Stimulated activated CD8-positive, alpha-beta memory T cell treated with anti-CD3 and anti-CD28 coated beads, Interleukin-7, amount 100 ng/mL, for 1 hour (primary cell): ENCODE measurements around the gene SLC1A4.
"Not testable (repeated sequence)": the region's sequence is repeated elsewhere in the genome, so short reads cannot be mapped to it uniquely, and the experiment has no call there.

Experiments used
- DNase-seq, 2 donors: peaks; one replicate each; pipeline ENCODE4 v3.0.0-alpha.2; 2020; ENCODE audit warnings: low read depth in 2 of 2

SLC1A4 gene

GRCh38 chr2:65026154-65026553, 37.0 kb downstream of the SLC1A4 start:
- DNase-seq: no peak

GRCh38 chr2:65026704-65027464, 37.7 kb downstream of the SLC1A4 start:
- DNase-seq: no peak

GRCh38 chr2:65027616-65028244, 38.5 kb downstream of the SLC1A4 start:
- no peak for DNase-seq

GRCh38 chr2:65030476-65031332, 41.5 kb downstream of the SLC1A4 start:
- no peak for DNase-seq

- no peak for DNase-seq
These were observed 42.3 kb downstream of the SLC1A4 start for GRCh38 chr2:65031341-65032018.

GRCh38 chr2:65032019-65032975, 43.1 kb downstream of the SLC1A4 start:
- DNase-seq: no peak

GRCh38 chr2:65033178-65033577, 44.0 kb downstream of the SLC1A4 start:
- DNase-seq: no peak

- not testable (repeated sequence) for DNase-seq
These were observed 44.5 kb downstream of the SLC1A4 start for GRCh38 chr2:65033667-65034066.

GRCh38 chr2:65035351-65035943, 46.2 kb downstream of the SLC1A4 start:
- no peak for DNase-seq

GRCh38 chr2:65037178-65037577, 48.0 kb downstream of the SLC1A4 start:
- DNase-seq: no peak

GRCh38 chr2:65039640-65040039, 50.4 kb downstream of the SLC1A4 start:
- DNase-seq: no peak

- peak; percentile 51 to 56 for DNase-seq
These were observed 51.4 kb downstream of the SLC1A4 start for GRCh38 chr2:65040400-65041261.

GRCh38 chr2:65043001-65043400, 53.8 kb downstream of the SLC1A4 start:
- no peak for DNase-seq

- DNase-seq: no peak
These were observed 55.0 kb downstream of the SLC1A4 start for GRCh38 chr2:65044097-65044735.

- no peak for DNase-seq
These were observed 56.5 kb downstream of the SLC1A4 start for GRCh38 chr2:65045651-65046050.

- no peak for DNase-seq
These were observed 57.6 kb downstream of the SLC1A4 start for GRCh38 chr2:65046633-65047407.

GRCh38 chr2:65049010-65049639, 59.9 kb downstream of the SLC1A4 start:
- no peak for DNase-seq

GRCh38 chr2:65050931-65051330, 61.7 kb downstream of the SLC1A4 start:
- DNase-seq: no peak
